Measurements from ENCODE around the gene MORC1.

Gene MORC1

GRCh38 chr3:109023656-109024254 lies 94.2 kb downstream of the MORC1 start:
- peak; percentile 5 for DNase-seq

GRCh38 chr3:109023167-109023566 lies 94.8 kb downstream of the MORC1 start:
- DNase-seq: no peak

DNA sequence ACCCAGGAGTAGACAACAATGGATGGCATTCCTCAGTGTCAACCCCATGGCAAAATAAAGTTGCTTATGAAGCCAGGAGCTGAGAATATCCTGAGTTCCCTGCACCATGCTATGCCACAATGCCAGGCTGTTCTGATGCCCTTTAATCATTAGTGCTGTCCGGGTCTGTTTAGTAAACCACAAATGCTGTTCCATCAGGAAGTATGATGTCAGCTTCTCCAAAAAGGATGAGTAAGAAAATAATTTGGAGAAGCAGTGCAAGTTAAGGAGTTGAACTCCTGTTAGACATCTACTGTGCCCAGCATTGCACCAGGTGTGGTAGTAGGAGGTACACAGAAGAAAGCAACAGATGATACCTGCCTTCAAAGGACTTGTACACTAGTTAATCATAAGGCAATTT lies 96.4 kb downstream of the MORC1 start:
- no peak for DNase-seq

DNA sequence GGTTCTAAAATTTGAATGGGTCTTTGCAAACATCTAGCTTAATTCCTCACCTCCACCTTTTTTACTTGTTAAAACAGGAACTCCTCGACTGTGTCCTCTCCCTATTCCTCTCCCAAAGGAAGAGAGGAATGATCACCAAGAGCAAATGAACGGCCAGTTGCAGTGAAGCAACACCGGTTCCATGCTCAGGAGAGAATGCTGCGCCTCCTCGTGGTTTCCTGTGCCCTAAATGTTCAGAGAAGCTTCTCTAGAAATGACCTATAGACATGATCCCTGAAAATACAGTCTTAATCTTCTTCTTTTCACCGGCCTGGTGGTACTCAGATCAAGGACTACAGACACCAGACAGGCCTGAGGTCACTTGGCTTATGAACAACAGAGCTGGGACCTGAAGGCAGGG lies 99.1 kb downstream of the MORC1 start:
- no peak for DNase-seq

DNA sequence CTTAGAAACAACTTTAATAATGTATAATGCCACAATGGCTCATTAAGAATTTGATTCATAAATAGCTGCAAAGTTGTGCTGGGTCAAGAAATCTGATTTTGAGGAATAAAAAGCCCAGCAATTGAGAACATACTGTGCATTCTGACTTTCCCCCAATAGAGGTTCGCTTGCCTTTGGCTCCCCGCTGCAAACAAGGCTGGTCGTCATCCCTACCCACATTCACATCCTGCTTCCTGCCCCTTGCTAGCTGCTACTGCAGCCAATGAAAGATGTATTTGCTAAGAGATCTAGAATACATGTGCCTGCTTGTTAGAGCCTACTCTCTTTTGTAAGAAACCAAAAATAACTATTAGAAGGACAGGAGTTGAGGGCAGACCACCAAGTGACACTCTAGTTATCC lies 112.5 kb downstream of the MORC1 start:
- no peak for DNase-seq

- no peak for DNase-seq
These were observed 119.5 kb downstream of the MORC1 start for GRCh38 chr3:108998436-108998835.

DNA sequence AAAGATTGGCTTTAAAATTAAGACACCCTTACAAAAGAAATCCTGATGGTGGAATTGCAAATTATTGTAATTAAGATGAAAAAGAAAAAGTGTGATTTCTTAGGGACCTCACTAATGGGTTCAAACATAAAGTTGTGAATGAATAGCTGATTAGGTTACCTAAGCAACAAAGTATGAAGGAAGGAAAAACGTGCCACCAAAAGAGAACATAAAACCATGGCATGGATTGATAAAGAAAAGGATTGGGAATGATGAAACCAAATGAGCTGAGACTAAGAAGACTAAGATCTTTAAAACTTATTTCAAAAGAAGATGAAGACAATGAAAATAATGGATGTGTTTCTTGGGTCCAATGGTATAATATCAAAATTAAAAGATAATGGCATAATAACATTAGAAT lies 132.1 kb downstream of the MORC1 start:
- DNase-seq: no peak

DNA sequence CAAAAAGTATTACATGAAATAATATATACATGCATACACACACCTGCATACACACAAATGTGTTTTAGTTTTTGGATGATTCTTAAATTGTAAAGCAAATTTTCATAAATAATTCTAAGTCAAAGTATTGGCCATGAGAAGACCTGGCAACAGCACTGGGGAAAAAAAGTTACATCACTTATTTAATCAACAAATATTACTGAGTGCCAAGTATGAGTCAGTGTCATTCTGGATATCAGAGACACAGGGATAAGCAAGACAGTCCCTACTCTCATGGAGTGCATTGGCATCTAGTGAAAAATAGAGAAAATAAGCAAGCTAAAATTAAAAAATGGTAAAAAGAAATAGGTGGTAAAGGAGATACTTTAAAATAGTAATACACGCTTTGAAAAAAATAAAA lies 134.9 kb downstream of the MORC1 start:
- no peak for DNase-seq

DNA sequence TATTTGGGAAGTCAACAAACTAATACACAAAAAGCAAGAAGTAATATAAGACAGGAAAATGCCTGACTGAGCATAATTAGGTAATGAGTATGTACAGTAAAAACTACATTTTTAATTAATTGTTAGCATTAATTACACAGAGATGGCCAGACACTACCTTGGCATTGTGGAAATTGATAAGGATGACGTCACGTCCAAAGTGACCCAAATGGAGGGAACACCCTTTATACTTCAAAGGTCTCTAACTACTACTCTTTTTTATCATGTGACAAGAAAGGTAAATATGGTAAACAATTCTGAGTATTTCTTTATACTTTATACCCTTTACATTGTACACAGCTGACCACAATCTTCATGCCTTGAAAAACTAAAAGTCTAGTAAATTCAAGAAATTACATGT lies 141.9 kb downstream of the MORC1 start:
- no peak for DNase-seq

- DNase-seq: no peak
These were observed 144.9 kb downstream of the MORC1 start for GRCh38 chr3:108973019-108973418.

- no peak for DNase-seq
These were observed 145.5 kb downstream of the MORC1 start for GRCh38 chr3:108972482-108972881.

- DNase-seq: no peak
These were observed 147.4 kb downstream of the MORC1 start for GRCh38 chr3:108970561-108970960.

- DNase-seq: no peak
These were observed 151.2 kb downstream of the MORC1 start for GRCh38 chr3:108966773-108967172.

DNA sequence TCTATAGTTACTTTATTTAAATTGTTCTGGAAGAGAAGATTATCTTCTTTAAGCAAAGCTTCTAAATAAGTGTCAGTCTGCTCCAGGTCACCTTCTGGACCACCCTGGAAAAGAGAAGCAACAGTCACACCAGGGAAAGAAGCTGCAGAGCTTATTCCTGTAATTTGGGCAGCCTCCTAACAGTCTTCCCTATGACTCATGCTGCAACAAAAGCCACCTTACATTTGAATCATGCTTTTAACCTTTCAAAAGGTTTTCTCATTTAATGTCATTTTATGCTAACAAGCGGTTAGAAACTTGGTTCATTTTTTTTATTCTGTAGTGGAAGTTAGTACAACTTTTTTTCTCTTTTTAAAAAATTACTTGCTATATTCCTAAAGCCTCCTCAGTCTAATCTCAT lies 158.9 kb downstream of the MORC1 start:
- no peak for DNase-seq

GRCh38 chr3:108953700-108954099 lies 164.2 kb downstream of the MORC1 start, which contains the start of gene GUCA1C:
GUCA1C (minus strand) TSS chr3:108953879; CDS start chr3:108953762, 117 bp downstream.
- no peak for DNase-seq

GRCh38 chr3:108953210-108953609 lies 164.7 kb downstream of the MORC1 start:
- DNase-seq: no peak

GRCh38 chr3:108951820-108952501 lies 166.0 kb downstream of the MORC1 start:
- DNase-seq: no peak

- no peak for DNase-seq
These were observed 170.1 kb downstream of the MORC1 start for GRCh38 chr3:108947855-108948254.

- DNase-seq: no peak
These were observed 171.3 kb downstream of the MORC1 start for GRCh38 chr3:108946292-108947285.

GRCh38 chr3:108940568-108941263 lies 177.2 kb downstream of the MORC1 start:
- DNase-seq: no peak

GRCh38 chr3:108940166-108940565 lies 177.8 kb downstream of the MORC1 start:
- no peak for DNase-seq

DNA sequence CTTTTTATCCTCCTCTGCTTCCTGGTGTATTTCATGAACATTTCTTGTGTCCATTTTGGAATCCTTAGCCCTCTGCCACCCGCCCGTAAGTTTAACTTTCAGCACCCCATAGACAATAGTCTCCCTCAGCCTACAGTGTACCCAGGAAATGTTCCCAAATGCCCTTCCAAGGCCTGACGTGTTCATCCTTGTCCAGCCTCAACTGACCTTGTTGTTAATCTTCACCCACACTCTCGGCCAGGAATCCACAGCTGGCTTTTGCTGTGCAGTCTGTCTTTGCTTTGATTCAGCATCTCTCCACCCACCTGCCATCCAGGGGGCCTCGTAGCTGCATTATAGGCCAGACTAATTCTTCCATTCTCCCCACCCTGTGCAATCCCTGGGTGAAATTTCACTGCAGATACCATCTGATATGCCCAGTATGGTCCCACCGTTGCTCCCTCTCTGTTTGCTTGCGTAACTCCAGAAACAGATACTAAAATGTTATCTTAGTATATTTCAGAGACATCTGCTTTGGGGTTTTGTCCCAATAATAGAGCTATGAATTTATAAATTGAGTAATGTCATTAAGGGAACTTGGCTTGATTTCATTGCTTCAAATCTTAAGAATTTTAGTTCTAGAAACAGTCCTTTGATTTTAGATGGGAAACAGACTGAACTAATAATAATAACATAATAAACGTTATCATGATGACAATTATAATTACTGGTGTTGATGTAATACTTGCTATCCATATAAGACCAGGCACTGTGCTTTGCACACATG lies 180.8 kb downstream of the MORC1 start:
- no peak for DNase-seq

All from activated T-cell treated with anti-CD3 and anti-CD28 coated beads for 4 hours (primary cell).